ENCODE measurements around the gene CGRRF1.

DNA sequence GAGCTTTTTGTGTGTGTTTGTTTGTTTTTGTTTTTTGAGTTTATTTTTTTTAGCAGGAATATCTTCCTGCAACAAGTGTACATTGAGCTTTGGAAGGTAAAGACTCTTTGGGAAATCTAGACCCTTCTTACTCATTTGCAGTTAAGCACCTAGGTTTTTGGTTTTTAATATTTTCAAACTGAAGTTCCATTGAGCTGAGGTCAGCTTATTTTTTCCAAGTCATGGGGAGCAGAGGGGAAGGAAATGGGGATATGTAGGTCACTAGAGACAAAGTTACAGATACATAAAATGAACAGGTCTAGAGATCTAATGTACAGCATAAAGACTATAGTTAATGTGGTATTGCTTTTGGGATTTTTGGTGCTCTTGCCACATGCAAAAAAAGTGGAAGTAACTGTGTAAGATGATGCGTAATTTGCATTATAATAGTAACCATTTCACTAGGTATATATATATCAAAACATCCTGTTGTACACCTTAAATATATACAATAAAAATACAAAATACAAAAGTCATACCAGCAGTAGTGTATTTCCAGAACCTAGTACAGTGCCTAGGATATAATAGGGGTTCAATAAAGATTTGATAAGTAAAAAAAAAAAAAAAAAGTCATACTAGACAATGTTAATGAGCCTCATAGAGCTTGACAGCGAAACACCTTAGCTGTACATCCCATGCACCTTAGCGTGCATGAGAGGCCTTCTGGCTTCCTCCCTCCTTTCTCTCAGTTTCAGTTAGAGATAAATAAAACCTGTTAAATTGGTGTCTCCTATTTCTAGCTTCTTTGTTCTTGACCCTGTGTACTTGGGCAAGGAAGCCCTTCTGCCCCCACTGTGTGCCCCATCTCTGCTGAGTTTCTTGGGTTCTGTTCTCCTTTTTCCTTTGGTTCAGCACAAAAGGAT lies 22.7 kb downstream of the CGRRF1 start:
- TF ChIP-seq, protein P1, sequence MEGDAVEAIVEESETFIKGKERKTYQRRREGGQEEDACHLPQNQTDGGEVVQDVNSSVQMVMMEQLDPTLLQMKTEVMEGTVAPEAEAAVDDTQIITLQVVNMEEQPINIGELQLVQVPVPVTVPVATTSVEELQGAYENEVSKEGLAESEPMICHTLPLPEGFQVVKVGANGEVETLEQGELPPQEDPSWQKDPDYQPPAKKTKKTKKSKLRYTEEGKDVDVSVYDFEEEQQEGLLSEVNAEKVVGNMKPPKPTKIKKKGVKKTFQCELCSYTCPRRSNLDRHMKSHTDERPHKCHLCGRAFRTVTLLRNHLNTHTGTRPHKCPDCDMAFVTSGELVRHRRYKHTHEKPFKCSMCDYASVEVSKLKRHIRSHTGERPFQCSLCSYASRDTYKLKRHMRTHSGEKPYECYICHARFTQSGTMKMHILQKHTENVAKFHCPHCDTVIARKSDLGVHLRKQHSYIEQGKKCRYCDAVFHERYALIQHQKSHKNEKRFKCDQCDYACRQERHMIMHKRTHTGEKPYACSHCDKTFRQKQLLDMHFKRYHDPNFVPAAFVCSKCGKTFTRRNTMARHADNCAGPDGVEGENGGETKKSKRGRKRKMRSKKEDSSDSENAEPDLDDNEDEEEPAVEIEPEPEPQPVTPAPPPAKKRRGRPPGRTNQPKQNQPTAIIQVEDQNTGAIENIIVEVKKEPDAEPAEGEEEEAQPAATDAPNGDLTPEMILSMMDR (IDR thresholded peaks at IDR 0.05 in 2 of 3, conservative IDR thresholded peaks at IDR 0.05 in 1 of 3; ENCODE audit: control insufficient read depth in 2 of 3, extremely low read depth in 1 of 3, insufficient read depth in 1 of 3, low read depth in 3 of 3, low read length in 3 of 3): no peak
- no peak for TF ChIP-seq FOS (IDR thresholded peaks at IDR 0.05; ENCODE audit: borderline replicate concordance, extremely low read depth, insufficient read length)
- TF ChIP-seq EZH2 (IDR thresholded peaks at IDR 0.05; ENCODE audit: borderline replicate concordance, control insufficient read depth, low read depth, low read length): no peak
- no peak for TF ChIP-seq MXI1 (IDR thresholded peaks at IDR 0.05; ENCODE audit: low read depth, low read length)
- TF ChIP-seq EP300 (IDR thresholded peaks at IDR 0.05; ENCODE audit: borderline replicate concordance in 1 of 2, control insufficient read depth in 1 of 2, low read depth in 2 of 2, low read length in 2 of 2): no peak
- no peak for TF ChIP-seq POLR2AphosphoS5 (IDR thresholded peaks at IDR 0.05; ENCODE audit: low read length)
- TF ChIP-seq, protein P2, sequence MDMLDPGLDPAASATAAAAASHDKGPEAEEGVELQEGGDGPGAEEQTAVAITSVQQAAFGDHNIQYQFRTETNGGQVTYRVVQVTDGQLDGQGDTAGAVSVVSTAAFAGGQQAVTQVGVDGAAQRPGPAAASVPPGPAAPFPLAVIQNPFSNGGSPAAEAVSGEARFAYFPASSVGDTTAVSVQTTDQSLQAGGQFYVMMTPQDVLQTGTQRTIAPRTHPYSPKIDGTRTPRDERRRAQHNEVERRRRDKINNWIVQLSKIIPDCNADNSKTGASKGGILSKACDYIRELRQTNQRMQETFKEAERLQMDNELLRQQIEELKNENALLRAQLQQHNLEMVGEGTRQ (IDR thresholded peaks at IDR 0.05; ENCODE audit: borderline replicate concordance, low read depth, low read length): no peak
- 0 out of 2 replicates have a peak, but pooled peaks have one; percentile 18 for TF ChIP-seq POLR2A (IDR thresholded peaks at IDR 0.05; ENCODE audit: low read depth, low read length)

Measured in GM12878 (cell line).